Stimulated activated CD8-positive, alpha-beta memory T cell treated with anti-CD3 and anti-CD28 coated beads, Interleukin-7, amount 100 ng/mL, for 24 hours (primary cell): Measurements from ENCODE around the gene EXD1.
"Not testable (repeated sequence)": the region's sequence is repeated elsewhere in the genome, so short reads cannot be mapped to it uniquely, and the experiment has no call there.

ENCODE experiments used
- DNase-seq: peaks from one replicate; pipeline ENCODE4 v3.0.0-alpha.2; 2020; ENCODE audit warnings: low read depth

Gene EXD1

DNA sequence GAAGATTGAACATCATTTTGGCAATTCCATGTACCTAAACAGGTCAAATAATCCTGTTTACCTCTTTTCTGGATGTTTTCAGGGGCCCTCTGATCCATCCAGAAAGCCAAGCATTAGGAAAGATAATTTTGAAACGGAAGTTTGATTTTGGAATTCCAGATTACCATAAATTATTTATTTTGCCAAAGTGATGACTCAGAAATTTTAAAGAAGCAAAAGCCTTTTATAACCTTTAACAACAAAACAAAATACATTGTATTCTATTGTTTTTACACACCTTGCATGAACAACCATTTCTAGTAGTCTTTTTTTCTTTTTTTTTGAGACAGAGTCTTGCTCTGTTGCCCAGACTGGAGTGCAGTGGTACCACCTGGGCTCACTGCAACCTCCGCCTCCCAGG lies 82.5 kb downstream of the EXD1 start:
- no peak for DNase-seq

DNA sequence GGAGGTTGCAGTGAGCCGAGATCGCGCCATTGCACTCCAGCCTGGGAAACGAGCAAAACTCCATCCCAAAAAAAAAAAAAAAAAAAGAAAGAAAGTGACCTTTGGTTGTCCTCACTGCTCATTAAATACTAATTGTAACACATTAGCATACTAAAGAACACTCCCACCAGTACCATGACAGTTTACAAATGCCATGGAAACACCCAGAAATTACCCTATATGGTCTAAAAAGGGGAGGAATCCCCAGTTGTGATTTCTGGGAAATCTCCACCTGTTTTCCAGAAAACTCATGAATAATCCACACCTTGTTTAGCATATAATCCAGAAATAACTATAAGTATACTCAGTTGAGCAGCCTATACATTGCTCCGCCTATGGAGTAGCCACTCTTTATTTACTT lies 90.9 kb downstream of the EXD1 start:
- no peak for DNase-seq

DNA sequence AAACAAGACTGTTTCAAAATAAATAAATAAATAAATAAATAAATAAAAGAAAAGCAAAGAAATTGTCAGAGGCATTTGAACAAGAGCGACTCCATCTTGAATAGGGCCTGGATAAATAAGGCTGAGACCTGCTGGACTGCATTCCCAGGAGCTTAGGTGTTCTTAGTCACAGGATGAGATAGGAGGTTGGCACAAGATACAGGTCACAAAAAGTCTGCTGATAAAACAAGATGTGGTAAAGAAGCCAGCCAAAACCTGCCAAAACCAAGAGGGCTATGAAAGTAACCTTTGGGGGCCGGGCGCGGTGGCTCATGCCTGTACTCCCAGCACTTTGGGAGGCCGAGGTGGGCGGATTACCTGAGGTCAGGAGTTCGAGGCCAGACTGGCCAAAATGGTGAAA lies 91.4 kb downstream of the EXD1 start:
- not testable (repeated sequence) for DNase-seq

DNA sequence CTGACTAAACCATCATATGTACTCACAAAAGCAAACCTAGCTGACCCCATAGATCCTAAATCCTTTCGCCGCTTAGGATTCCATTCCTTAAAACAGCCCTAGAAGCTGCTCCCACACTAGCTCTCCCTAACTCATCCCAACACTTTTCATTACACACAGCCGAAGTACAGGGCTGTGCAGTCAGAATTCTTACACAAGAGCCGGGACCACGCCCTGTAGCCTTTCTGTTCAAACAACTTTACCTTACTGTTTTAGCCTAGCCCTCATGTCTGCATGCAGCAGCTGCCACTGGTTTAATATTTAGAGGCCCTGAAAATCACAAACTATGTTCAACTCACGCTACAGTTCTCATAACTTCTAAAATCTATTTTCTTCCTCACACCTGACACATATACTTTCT lies 95.0 kb downstream of the EXD1 start:
- DNase-seq = not testable (repeated sequence)

DNA sequence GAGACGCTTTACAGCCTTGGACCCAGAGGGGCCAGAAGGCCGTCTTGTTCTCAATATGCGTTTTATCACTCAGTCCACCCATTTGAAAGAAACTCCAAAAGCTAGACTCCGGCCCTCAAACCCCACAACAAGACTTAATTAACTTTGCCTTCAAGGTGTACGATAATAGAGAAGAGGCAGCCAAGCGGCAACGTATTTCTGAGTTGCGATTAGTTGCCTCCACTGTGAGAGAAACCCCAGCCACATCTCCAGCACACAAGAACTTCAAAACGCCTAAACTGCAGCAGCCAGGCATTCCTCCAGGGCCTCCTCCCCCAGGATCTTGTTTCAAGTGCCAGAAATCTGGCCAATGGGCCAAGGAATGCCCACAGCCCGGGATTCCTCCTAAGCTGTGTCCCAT lies 97.1 kb downstream of the EXD1 start:
- DNase-seq = no peak
